HL-60 (cell line): Measurements from ENCODE around the gene PSMC5.
"Not testable (repeated sequence)": the region's sequence is repeated elsewhere in the genome, so short reads cannot be mapped to it uniquely, and the experiment has no call there.

ENCODE experiments used
- GABPA ChIP-seq: IDR thresholded peaks from 2 replicates; pipeline ENCODE4 v1.6.1; 2012; ENCODE audit warnings: low read depth
- POLR2AphosphoS5 ChIP-seq: IDR thresholded peaks from 2 replicates; pipeline ENCODE4 v1.6.1; 2012; ENCODE audit warnings: low read depth
- TF ChIP-seq, protein P1 (sequence below): IDR thresholded peaks from one replicate; pipeline ENCODE4 v1.5.1; 2011; ENCODE audit warnings: low read length, control low read depth, inconsistent platforms; ENCODE audit not compliant: insufficient read depth
- TF ChIP-seq, protein P2 (sequence below): IDR thresholded peaks from 2 replicates; pipeline ENCODE4 v1.6.1; 2012; ENCODE audit warnings: low read depth; ENCODE audit not compliant: insufficient replicate concordance

DNA sequence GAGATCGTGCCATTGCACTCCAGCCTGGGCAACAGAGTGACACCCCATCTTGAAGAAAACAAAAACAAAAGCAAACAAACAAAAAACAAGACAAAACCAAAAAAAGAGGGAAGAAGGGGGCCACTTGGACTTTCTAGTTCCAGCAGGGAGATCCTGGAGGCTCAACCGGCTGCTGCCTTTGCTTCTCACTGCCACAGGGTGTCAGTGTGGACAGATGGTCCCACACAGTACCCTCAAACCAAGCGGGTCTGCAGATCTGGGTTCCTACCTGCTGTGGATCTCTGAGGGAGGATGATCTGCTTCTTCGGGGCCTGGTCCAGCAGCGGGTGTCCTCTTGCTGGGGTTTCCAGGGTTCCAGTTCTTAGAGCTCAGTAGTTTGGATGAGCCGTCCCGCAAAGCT lies 39.4 kb downstream of the PSMC5 start:
- TF ChIP-seq, protein P1, sequence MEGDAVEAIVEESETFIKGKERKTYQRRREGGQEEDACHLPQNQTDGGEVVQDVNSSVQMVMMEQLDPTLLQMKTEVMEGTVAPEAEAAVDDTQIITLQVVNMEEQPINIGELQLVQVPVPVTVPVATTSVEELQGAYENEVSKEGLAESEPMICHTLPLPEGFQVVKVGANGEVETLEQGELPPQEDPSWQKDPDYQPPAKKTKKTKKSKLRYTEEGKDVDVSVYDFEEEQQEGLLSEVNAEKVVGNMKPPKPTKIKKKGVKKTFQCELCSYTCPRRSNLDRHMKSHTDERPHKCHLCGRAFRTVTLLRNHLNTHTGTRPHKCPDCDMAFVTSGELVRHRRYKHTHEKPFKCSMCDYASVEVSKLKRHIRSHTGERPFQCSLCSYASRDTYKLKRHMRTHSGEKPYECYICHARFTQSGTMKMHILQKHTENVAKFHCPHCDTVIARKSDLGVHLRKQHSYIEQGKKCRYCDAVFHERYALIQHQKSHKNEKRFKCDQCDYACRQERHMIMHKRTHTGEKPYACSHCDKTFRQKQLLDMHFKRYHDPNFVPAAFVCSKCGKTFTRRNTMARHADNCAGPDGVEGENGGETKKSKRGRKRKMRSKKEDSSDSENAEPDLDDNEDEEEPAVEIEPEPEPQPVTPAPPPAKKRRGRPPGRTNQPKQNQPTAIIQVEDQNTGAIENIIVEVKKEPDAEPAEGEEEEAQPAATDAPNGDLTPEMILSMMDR = not testable (repeated sequence)
- TF ChIP-seq, protein P2, sequence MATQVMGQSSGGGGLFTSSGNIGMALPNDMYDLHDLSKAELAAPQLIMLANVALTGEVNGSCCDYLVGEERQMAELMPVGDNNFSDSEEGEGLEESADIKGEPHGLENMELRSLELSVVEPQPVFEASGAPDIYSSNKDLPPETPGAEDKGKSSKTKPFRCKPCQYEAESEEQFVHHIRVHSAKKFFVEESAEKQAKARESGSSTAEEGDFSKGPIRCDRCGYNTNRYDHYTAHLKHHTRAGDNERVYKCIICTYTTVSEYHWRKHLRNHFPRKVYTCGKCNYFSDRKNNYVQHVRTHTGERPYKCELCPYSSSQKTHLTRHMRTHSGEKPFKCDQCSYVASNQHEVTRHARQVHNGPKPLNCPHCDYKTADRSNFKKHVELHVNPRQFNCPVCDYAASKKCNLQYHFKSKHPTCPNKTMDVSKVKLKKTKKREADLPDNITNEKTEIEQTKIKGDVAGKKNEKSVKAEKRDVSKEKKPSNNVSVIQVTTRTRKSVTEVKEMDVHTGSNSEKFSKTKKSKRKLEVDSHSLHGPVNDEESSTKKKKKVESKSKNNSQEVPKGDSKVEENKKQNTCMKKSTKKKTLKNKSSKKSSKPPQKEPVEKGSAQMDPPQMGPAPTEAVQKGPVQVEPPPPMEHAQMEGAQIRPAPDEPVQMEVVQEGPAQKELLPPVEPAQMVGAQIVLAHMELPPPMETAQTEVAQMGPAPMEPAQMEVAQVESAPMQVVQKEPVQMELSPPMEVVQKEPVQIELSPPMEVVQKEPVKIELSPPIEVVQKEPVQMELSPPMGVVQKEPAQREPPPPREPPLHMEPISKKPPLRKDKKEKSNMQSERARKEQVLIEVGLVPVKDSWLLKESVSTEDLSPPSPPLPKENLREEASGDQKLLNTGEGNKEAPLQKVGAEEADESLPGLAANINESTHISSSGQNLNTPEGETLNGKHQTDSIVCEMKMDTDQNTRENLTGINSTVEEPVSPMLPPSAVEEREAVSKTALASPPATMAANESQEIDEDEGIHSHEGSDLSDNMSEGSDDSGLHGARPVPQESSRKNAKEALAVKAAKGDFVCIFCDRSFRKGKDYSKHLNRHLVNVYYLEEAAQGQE = not testable (repeated sequence)
- TF ChIP-seq POLR2AphosphoS5, GABPA: not testable (repeated sequence)
